ENCODE measurements around the gene PTPRD. TPM values are rescaled to one million over a fixed set of nuclear protein-coding genes. Genes with fewer than 3 reads are reported as not detected.

The PTPRD gene
- total RNA-seq, 1 experiment from 2014 or later, result 70.1 TPM

- POLR2A ChIA-PET, result no interaction called here
- no peaks in the 10 kb centered on the region for H3K9me3 Mint-ChIP-seq (ENCODE audit: unreplicated experiment)
- CTCF ChIA-PET, result no interaction called here
- no peaks in the 10 kb centered on the region for H3K4me1 Mint-ChIP-seq (ENCODE audit: low read depth, unreplicated experiment)
- BruUV-seq (replicated peaks), result no TSS peak
- intact Hi-C loops (cut with micrococcal nuclease; ENCODE audit: unreplicated experiment), result no loop called here
- Histone ChIP-seq H3K36me3 (ENCODE audit: control insufficient read depth, insufficient read depth, low read length) (no peaks in the 10 kb centered on the region), H3K27me3 (replicated peaks; ENCODE audit: control insufficient read depth, insufficient read depth, low read length) (no peaks in the 10 kb centered on the region), H3K4me3 (ENCODE audit: low read depth, low read length) (no peak overlapping the region), H3K4me1 (peaks cover 20% of the 10 kb centered on the region), H3K9me3 (no peaks in the 10 kb centered on the region)
- no peak for TF ChIP-seq CTCF (IDR thresholded peaks at IDR 0.05; ENCODE audit: insufficient read depth in 1 of 2, low read depth in 1 of 2, low read length in 1 of 2, severe bottlenecking in 1 of 2, unreplicated experiment in 1 of 2)
- no peaks in the 10 kb centered on the region for H3K27me3 Mint-ChIP-seq (ENCODE audit: insufficient read depth, unreplicated experiment)
- H3K27ac Mint-ChIP-seq (ENCODE audit: unreplicated experiment), result no peak overlapping the region
- H3K36me3 Mint-ChIP-seq (ENCODE audit: insufficient read depth, unreplicated experiment), result no peaks in the 10 kb centered on the region
- H3K4me3 Mint-ChIP-seq (ENCODE audit: unreplicated experiment), result no peak overlapping the region
- no peak for DNase-seq
Measured at GRCh38 chr9:8860086-8860485, 1752.7 kb downstream of the PTPRD start.

- POLR2A ChIA-PET, result no interaction called here
Measured at GRCh38 chr9:8859416-8859815, 1753.4 kb downstream of the PTPRD start.

GRCh38 chr9:8858596-8859161 is 1754.1 kb downstream of the PTPRD start:
- Histone ChIP-seq H3K36me3 (ENCODE audit: control insufficient read depth, insufficient read depth, low read length) (no peaks in the 10 kb centered on the region), H3K4me3 (ENCODE audit: low read depth, low read length) (no peak overlapping the region; the same call in none of the 2 replicates), H3K4me1 (peaks cover 8% of the 10 kb centered on the region), H3K27me3 (replicated peaks; ENCODE audit: control insufficient read depth, insufficient read depth, low read length) (no peaks in the 10 kb centered on the region), H3K9me3 (no peaks in the 10 kb centered on the region)
- Mint-ChIP-seq H3K27me3 (ENCODE audit: insufficient read depth, unreplicated experiment) (no peaks in the 10 kb centered on the region), H3K27ac (ENCODE audit: unreplicated experiment) (no peak overlapping the region), H3K4me3 (ENCODE audit: unreplicated experiment) (peak overlapping the region; percentile 87), H3K36me3 (ENCODE audit: insufficient read depth, unreplicated experiment) (no peaks in the 10 kb centered on the region), H3K9me3 (ENCODE audit: unreplicated experiment) (no peaks in the 10 kb centered on the region), H3K4me1 (ENCODE audit: low read depth, unreplicated experiment) (no peaks in the 10 kb centered on the region)
- ChIA-PET POLR2A (no interaction called here), CTCF (no interaction called here)
- no TSS peak for BruUV-seq (replicated peaks)
- DNase-seq, result peak in 1 of 2 experiments; percentile 14
- no peak for TF ChIP-seq CTCF (IDR thresholded peaks at IDR 0.05; ENCODE audit: insufficient read depth in 1 of 2, low read depth in 1 of 2, low read length in 1 of 2, severe bottlenecking in 1 of 2, unreplicated experiment in 1 of 2)
- intact Hi-C loops (cut with micrococcal nuclease; ENCODE audit: unreplicated experiment), result loop anchor here (5.0 to 10.0 kb wide), 3 partner anchors 56 to 474 kb away; no protein-coding TSS in a partner anchor

More at GRCh38 chr9:8859416-8859815, 1753.4 kb downstream of the PTPRD start:
- H3K27ac Mint-ChIP-seq (ENCODE audit: unreplicated experiment), result no peak overlapping the region
- intact Hi-C loops (cut with micrococcal nuclease; ENCODE audit: unreplicated experiment), result loop anchor here (5.0 to 10.0 kb wide), 3 partner anchors 57 to 475 kb away; no protein-coding TSS in a partner anchor
- Histone ChIP-seq H3K4me3 (ENCODE audit: low read depth, low read length) (no peak overlapping the region), H3K27me3 (replicated peaks; ENCODE audit: control insufficient read depth, insufficient read depth, low read length) (no peaks in the 10 kb centered on the region), H3K4me1 (peaks cover 15% of the 10 kb centered on the region), H3K9me3 (no peaks in the 10 kb centered on the region), H3K36me3 (ENCODE audit: control insufficient read depth, insufficient read depth, low read length) (no peaks in the 10 kb centered on the region)
- H3K36me3 Mint-ChIP-seq (ENCODE audit: insufficient read depth, unreplicated experiment), result no peaks in the 10 kb centered on the region
- no peaks in the 10 kb centered on the region for H3K9me3 Mint-ChIP-seq (ENCODE audit: unreplicated experiment)
- DNase-seq, result no peak
- CTCF ChIA-PET, result no interaction called here
- peak overlapping the region; percentile 87 for H3K4me3 Mint-ChIP-seq (ENCODE audit: unreplicated experiment)
- TF ChIP-seq CTCF (IDR thresholded peaks at IDR 0.05; ENCODE audit: insufficient read depth in 1 of 2, low read depth in 1 of 2, low read length in 1 of 2, severe bottlenecking in 1 of 2, unreplicated experiment in 1 of 2), result no peak
- no peaks in the 10 kb centered on the region for H3K4me1 Mint-ChIP-seq (ENCODE audit: low read depth, unreplicated experiment)
- no peaks in the 10 kb centered on the region for H3K27me3 Mint-ChIP-seq (ENCODE audit: insufficient read depth, unreplicated experiment)
- BruUV-seq (replicated peaks), result no TSS peak
